ENCODE data around the gene VPS8.

VPS8 gene

DNA sequence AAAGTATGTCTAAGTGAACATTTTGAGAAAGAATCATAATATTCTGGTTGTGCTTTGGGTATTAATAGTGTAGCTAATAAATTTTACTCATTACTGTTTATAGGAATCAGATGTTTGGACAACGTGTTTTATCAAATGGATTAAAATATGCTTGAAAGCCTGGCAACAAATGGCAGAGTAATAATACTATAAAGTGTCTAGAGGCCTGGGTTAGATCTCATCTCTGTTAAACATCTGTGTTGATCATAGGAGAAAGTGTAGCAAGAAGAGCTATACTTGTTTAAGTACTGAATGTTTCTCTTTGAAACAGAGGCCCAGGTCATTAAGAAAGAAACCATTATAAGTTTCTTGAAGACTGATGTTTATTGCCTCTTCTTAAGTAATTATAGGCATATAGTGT, 30.5 kb downstream of the VPS8 start:
- TF ChIP-seq, protein P1, sequence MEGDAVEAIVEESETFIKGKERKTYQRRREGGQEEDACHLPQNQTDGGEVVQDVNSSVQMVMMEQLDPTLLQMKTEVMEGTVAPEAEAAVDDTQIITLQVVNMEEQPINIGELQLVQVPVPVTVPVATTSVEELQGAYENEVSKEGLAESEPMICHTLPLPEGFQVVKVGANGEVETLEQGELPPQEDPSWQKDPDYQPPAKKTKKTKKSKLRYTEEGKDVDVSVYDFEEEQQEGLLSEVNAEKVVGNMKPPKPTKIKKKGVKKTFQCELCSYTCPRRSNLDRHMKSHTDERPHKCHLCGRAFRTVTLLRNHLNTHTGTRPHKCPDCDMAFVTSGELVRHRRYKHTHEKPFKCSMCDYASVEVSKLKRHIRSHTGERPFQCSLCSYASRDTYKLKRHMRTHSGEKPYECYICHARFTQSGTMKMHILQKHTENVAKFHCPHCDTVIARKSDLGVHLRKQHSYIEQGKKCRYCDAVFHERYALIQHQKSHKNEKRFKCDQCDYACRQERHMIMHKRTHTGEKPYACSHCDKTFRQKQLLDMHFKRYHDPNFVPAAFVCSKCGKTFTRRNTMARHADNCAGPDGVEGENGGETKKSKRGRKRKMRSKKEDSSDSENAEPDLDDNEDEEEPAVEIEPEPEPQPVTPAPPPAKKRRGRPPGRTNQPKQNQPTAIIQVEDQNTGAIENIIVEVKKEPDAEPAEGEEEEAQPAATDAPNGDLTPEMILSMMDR (IDR thresholded peaks at IDR 0.05; ENCODE audit: low read depth, low read length, missing control alignments), result no peak
- no peaks in the 10 kb centered on the region for H3K36me3 ChIP-seq (replicated peaks)
- in situ Hi-C loops (cut with HindIII; ENCODE audit: low pct_ligation_motif_present, low sequenced_read_pairs), result no loop called here

DNA sequence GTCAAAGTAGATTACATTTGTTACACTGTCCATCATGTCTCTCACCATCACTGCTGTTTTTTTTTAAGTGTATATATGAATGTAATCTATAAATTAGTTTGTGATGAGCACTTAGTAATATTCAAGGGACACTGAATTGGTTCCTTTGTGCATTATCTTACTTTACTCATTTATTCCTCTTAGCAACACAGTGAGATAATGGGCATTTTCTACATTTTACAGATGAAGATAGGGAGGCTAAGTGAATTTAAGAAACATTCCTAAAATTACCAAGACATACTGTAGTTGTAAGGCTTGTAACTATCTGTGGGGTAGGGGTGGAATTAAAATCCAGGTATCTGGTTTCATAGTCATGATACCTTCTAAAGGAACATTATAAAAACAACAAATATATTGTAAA, 33.9 kb downstream of the VPS8 start:
- Histone ChIP-seq H3K4me3 (ENCODE audit: low read depth, low read length) (no peak overlapping the region), H3K27me3 (replicated peaks) (no peaks in the 10 kb centered on the region), H3K36me3 (replicated peaks) (peaks cover 5% of the 10 kb centered on the region), H3K27ac (no peak overlapping the region)
- TF ChIP-seq, protein P1 (IDR thresholded peaks at IDR 0.05; ENCODE audit: low read depth, low read length, missing control alignments), result no peak
- in situ Hi-C loops (cut with HindIII; ENCODE audit: low pct_ligation_motif_present, low sequenced_read_pairs), result no loop called here
- DNase-seq, result no peak

More for the DNA sequence above, 30.5 kb downstream of the VPS8 start:
- no peak for DNase-seq
- no peaks in the 10 kb centered on the region for H3K27me3 ChIP-seq (replicated peaks)
- H3K4me3 ChIP-seq (ENCODE audit: low read depth, low read length), result no peak overlapping the region
- H3K27ac ChIP-seq, result no peak overlapping the region

DNA sequence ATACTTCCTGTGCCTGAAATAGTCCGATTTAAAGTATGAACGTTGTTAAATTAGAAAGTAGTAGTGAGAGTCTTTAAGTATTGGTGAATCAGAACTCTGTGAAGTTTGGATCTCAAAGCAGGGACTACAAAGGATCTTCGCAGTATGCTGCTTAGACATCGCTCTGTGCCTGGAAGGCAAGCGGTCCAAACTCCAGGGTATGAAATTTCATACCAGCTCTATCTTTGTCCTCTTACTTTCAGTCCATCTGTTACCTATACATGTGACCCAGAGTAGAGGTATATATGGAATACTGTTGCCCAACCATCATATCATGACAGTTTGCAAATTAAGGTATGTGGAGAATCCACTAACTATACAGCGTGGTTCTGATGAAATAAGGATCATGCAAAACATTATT, 34.5 kb downstream of the VPS8 start:
- Histone ChIP-seq H3K4me3 (ENCODE audit: low read depth, low read length) (no peak overlapping the region), H3K27ac (no peak overlapping the region), H3K36me3 (replicated peaks) (peaks cover 5% of the 10 kb centered on the region), H3K27me3 (replicated peaks) (no peaks in the 10 kb centered on the region)
- DNase-seq, result no peak
- in situ Hi-C loops (cut with HindIII; ENCODE audit: low pct_ligation_motif_present, low sequenced_read_pairs), result no loop called here
- TF ChIP-seq, protein P1 (IDR thresholded peaks at IDR 0.05; ENCODE audit: low read depth, low read length, missing control alignments), result no peak

DNA sequence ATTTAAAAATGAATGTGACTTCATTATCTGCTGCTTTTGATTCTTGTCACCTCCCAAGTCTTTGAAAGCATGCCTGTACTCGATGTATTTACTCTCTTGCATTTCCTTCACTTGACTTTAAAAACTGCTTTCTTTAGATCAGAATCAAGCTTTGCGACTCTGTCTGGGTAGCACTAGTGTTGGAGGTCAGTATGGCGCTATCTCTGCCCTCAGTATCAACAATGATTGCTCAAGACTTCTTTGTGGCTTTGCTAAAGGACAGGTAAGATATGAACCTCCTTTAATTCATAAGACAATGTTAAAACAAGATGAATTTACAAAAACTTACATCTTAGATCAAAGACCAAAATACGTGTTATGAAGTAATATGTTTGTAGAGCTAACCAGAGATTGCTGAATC, 37.0 kb downstream of the VPS8 start:
- H3K27ac ChIP-seq, result no peak overlapping the region
- H3K27me3 ChIP-seq (replicated peaks), result no peaks in the 10 kb centered on the region
- no peak overlapping the region for H3K4me3 ChIP-seq (ENCODE audit: low read depth, low read length)
- in situ Hi-C loops (cut with HindIII; ENCODE audit: low pct_ligation_motif_present, low sequenced_read_pairs), result no loop called here
- no peak for DNase-seq
- peaks cover 11% of the 10 kb centered on the region for H3K36me3 ChIP-seq (replicated peaks)
- TF ChIP-seq, protein P1 (IDR thresholded peaks at IDR 0.05; ENCODE audit: low read depth, low read length, missing control alignments), result no peak

DNA sequence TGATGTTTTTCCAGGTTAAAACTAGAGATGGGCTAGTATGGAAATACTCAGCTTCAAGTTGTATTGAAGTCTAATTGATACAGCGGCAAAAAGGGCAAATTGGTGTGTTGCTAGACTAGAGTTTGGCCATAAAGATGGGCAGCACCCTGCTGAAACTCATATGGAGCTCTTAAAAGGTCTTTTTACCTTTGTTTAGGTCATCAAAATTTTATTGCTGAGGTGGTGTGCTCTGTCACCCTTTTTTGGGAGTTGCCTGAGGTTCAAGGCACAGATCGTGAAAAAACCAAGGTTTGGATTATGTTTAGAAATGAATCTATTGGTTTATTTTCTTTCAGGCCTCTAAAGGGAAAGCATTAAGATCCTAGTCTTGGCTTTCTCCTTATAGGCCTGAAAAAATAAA, 38.2 kb downstream of the VPS8 start:
- in situ Hi-C loops (cut with HindIII; ENCODE audit: low pct_ligation_motif_present, low sequenced_read_pairs), result no loop called here
- DNase-seq, result no peak
- Histone ChIP-seq H3K4me3 (ENCODE audit: low read depth, low read length) (no peak overlapping the region), H3K27me3 (replicated peaks) (no peaks in the 10 kb centered on the region), H3K27ac (no peak overlapping the region), H3K36me3 (replicated peaks) (peaks cover 20% of the 10 kb centered on the region)
- TF ChIP-seq, protein P1 (IDR thresholded peaks at IDR 0.05; ENCODE audit: low read depth, low read length, missing control alignments), result no peak

DNA sequence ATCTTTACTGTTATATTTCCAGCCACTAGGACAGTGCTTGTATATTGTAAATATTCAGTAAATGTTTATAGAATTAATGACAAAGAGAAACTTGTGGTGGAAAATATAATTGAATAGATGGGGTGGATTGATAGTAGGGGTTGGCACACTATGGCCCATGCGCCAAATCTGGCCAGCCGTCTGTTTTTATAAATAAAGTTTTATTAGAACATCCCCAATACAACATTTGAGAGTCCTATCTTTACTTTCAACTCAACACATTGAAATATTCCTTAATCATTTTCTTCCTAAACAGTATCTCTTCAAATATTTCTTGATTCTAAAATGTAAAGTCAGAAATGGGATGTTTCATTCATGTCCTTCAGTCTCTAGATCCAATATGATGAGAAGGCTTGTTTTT, 45.1 kb downstream of the VPS8 start:
- in situ Hi-C loops (cut with HindIII; ENCODE audit: low pct_ligation_motif_present, low sequenced_read_pairs), result no loop called here
- peaks cover 22% of the 10 kb centered on the region for H3K36me3 ChIP-seq (replicated peaks)
- DNase-seq, result no peak
- TF ChIP-seq, protein P1 (IDR thresholded peaks at IDR 0.05; ENCODE audit: low read depth, low read length, missing control alignments), result no peak
- H3K4me3 ChIP-seq (ENCODE audit: low read depth, low read length), result no peak overlapping the region
- H3K27ac ChIP-seq, result no peak overlapping the region
- no peaks in the 10 kb centered on the region for H3K27me3 ChIP-seq (replicated peaks)
